Hippocampal formation (tissue), 2 donors: ENCODE data around the gene MYO7A.

ENCODE experiments used
- DNase-seq, 2 donors: peaks; one replicate each; lab custom pipeline; 2025; lab: John Stamatoyannopoulos, UW

MYO7A gene

GRCh38 chr11:77111946-77112345 lies 16.1 kb upstream of the MYO7A start:
- DNase-seq: no peak

- DNase-seq: no peak
Observed at GRCh38 chr11:77112641-77113381, 15.2 kb upstream of the MYO7A start.

GRCh38 chr11:77113382-77114088 lies 14.5 kb upstream of the MYO7A start:
- no peak for DNase-seq

GRCh38 chr11:77114089-77114463 lies 14.0 kb upstream of the MYO7A start:
- no peak for DNase-seq

GRCh38 chr11:77115181-77115611 lies 12.8 kb upstream of the MYO7A start:
- no peak for DNase-seq

GRCh38 chr11:77115956-77116355 lies 12.1 kb upstream of the MYO7A start:
- DNase-seq: no peak

- DNase-seq: no peak
Observed at GRCh38 chr11:77117492-77117891, 10.6 kb upstream of the MYO7A start.

GRCh38 chr11:77118086-77118485 lies 10.0 kb upstream of the MYO7A start:
- no peak for DNase-seq

- no peak for DNase-seq
Observed at GRCh38 chr11:77118971-77119370, 9.1 kb upstream of the MYO7A start.

- no peak for DNase-seq
Observed at GRCh38 chr11:77119531-77119936, 8.5 kb upstream of the MYO7A start.

GRCh38 chr11:77120571-77120970 lies 7.5 kb upstream of the MYO7A start:
- DNase-seq: no peak

GRCh38 chr11:77121096-77121640 lies 6.9 kb upstream of the MYO7A start:
- no peak for DNase-seq

GRCh38 chr11:77121876-77122575 lies 6.0 kb upstream of the MYO7A start:
- no peak for DNase-seq

- DNase-seq: no peak
Observed at GRCh38 chr11:77122576-77123212, 5.4 kb upstream of the MYO7A start.

- DNase-seq: no peak
Observed at GRCh38 chr11:77123591-77123990, 4.5 kb upstream of the MYO7A start.

- DNase-seq: no peak
Observed at GRCh38 chr11:77124041-77124440, 4.0 kb upstream of the MYO7A start.

- DNase-seq: no peak
Observed at GRCh38 chr11:77124488-77124887, 3.6 kb upstream of the MYO7A start.

GRCh38 chr11:77125191-77125590 lies 2.9 kb upstream of the MYO7A start:
- DNase-seq: no peak

GRCh38 chr11:77125695-77126094 lies 2.4 kb upstream of the MYO7A start:
- DNase-seq: no peak

GRCh38 chr11:77126156-77126775 lies 1.8 kb upstream of the MYO7A start:
- no peak for DNase-seq

GRCh38 chr11:77126861-77127234 lies 1.2 kb upstream of the MYO7A start:
- no peak for DNase-seq
